ENCODE measurements around the gene SALL2. TPM values are rescaled to one million over a fixed set of nuclear protein-coding genes. Genes with fewer than 3 reads are reported as not detected.
A peak's percentile ranks its signal among the peaks of the same experiment; 100 is the strongest.

The SALL2 gene
- polyA plus RNA-seq, 1 experiment, result 7.2 TPM

- CTCF ChIA-PET, result interaction anchor here (1.0 kb wide), 1 partner anchor 19 kb away, joined by 3 read pairs; no protein-coding TSS in a partner anchor
- H3K36me3 ChIP-seq (ENCODE audit: control insufficient read depth, insufficient read depth, low read length), result no peaks in the 10 kb centered on the region
- no peak for DNase-seq (ENCODE audit: low read depth)
- H3K27me3 ChIP-seq (ENCODE audit: control insufficient read depth, insufficient read depth, low read length), result 0 out of 2 replicates have a peak, but pooled peaks cover 1% of the 10 kb centered on the region
- POLR2A ChIA-PET, result interaction anchor here (0.7 kb wide), 1 partner anchor 14 kb away, joined by 6 read pairs; no protein-coding TSS in a partner anchor
- H3K4me3 ChIP-seq (ENCODE audit: low read depth, low read length), result no peak overlapping the region
- no peak for TF ChIP-seq CTCF (IDR thresholded peaks at IDR 0.05; ENCODE audit: insufficient read depth, low read depth, low read length)
These were observed 11.8 kb downstream of the SALL2 start for GRCh38 chr14:21514341-21514740.

GRCh38 chr14:21510735-21511657 lies 15.2 kb downstream of the SALL2 start, which contains the start of gene METTL3:
METTL3 (minus strand) TSS chr14:21511340; CDS start chr14:21511223, 117 bp downstream.
- CTCF ChIA-PET, result interaction anchor here (1.0 to 2.8 kb wide), 7 partner anchors 10 to 50 kb away, joined by 3 to 19 read pairs (median 5); partner anchors contain the start of gene RAB2B
- peak; percentile 95 for DNase-seq (ENCODE audit: low read depth)
- Histone ChIP-seq H3K4me3 (ENCODE audit: low read depth, low read length) (peak within 1 kb of the TSS; percentile 87), H3K36me3 (ENCODE audit: control insufficient read depth, insufficient read depth, low read length) (peaks cover 2% of the 10 kb centered on the region; the same call in 1 of the 2 replicates), H3K27me3 (ENCODE audit: control insufficient read depth, insufficient read depth, low read length) (0 out of 2 replicates have a peak, but pooled peaks cover 1% of the 10 kb centered on the region)
- TF ChIP-seq CTCF (IDR thresholded peaks at IDR 0.05; ENCODE audit: insufficient read depth, low read depth, low read length), result no peak
- POLR2A ChIA-PET, result interaction anchor here (0.6 to 1.4 kb wide), 2 partner anchors 11 to 56 kb away, joined by 4 to 5 read pairs; no protein-coding TSS in a partner anchor

DNA sequence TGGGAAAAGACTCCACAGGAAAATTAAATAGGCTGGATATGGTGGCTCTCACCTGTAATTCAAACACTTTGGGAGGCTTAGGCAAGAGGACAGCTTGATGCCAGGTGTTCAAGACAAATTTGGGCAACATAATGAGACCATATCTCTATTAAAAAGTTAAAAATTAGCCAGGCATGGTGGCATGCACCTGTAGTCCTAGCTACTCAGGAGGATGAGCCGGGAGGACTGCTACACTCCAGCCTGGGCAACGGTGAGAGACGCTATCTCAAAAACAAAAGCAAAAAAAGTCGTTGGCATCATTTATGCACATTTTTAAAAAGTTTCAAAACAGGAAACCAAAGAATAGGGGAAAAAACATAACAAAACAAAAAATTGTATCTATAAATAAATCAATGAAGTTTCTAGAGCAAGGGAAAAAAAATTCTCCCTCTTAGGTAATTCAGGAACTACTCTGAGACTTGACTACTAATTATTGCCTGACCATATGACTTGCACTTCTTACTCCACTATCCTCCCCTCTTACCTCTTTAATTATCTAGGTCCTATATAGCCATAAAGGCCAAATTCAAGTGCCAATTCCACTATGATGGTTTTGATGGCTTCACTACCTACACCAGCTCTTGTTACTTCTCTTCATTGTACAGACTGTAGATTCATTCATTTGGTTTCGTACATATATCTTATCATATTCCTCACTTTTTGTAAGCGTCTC lies 16.6 kb downstream of the SALL2 start:
- no peak for DNase-seq (ENCODE audit: low read depth)
- ChIA-PET POLR2A (no interaction called here), CTCF (interaction anchor here (1.0 to 2.8 kb wide), 2 partner anchors 11 to 13 kb away, joined by 3 to 19 read pairs; no protein-coding TSS in a partner anchor)
- H3K36me3 ChIP-seq (ENCODE audit: control insufficient read depth, insufficient read depth, low read length), result peaks cover 2% of the 10 kb centered on the region; the same call in 1 of the 2 replicates
- TF ChIP-seq CTCF (IDR thresholded peaks at IDR 0.05; ENCODE audit: insufficient read depth, low read depth, low read length), result no peak
- no peak overlapping the region for H3K4me3 ChIP-seq (ENCODE audit: low read depth, low read length)
- 0 out of 2 replicates have a peak, but pooled peaks cover 1% of the 10 kb centered on the region for H3K27me3 ChIP-seq (ENCODE audit: control insufficient read depth, insufficient read depth, low read length)

DNA sequence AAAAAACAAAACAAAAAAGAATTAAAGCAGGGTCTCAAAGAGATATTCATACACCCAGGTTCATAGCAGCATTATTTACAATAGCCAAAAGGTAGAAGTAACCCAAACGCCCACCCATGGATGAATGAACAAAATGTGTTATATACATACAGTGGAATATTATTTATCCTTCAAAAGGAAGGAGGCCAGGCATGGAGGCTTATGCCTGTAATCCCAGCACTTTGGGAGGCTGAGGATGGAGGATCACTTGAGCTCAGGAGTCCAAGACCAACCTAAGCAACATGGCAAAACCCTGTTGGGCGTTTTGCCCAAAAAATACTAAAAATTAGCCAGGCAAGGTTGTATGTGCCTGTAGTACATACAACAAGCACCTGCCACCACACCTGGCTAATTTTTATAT lies 19.6 kb downstream of the SALL2 start:
- H3K27me3 ChIP-seq (ENCODE audit: control insufficient read depth, insufficient read depth, low read length), result no peaks in the 10 kb centered on the region
- peaks cover 8% of the 10 kb centered on the region for H3K36me3 ChIP-seq (ENCODE audit: control insufficient read depth, insufficient read depth, low read length)
- H3K4me3 ChIP-seq (ENCODE audit: low read depth, low read length), result no peak overlapping the region
- ChIA-PET CTCF (no interaction called here), POLR2A (no interaction called here)
- TF ChIP-seq CTCF (IDR thresholded peaks at IDR 0.05; ENCODE audit: insufficient read depth, low read depth, low read length), result no peak
- no peak for DNase-seq (ENCODE audit: low read depth)
